AG09319 (cell line): ENCODE measurements around the gene HOMER1.
"Not testable (repeated sequence)": the region's sequence is repeated elsewhere in the genome, so short reads cannot be mapped to it uniquely, and the experiment has no call there.

Experiments
- DNase-seq: peaks from one replicate; pipeline ENCODE4 v3.0.0-alpha.2; 2010; ENCODE audit warnings: low read depth; ENCODE audit errors: extremely low read depth
- TF ChIP-seq, protein P1 (sequence below): IDR thresholded peaks from 2 replicates; pipeline ENCODE4 v1.5.1; 2011; ENCODE audit warnings: low read depth, mild to moderate bottlenecking, inconsistent platforms, low read length, moderate library complexity

The HOMER1 gene

DNA sequence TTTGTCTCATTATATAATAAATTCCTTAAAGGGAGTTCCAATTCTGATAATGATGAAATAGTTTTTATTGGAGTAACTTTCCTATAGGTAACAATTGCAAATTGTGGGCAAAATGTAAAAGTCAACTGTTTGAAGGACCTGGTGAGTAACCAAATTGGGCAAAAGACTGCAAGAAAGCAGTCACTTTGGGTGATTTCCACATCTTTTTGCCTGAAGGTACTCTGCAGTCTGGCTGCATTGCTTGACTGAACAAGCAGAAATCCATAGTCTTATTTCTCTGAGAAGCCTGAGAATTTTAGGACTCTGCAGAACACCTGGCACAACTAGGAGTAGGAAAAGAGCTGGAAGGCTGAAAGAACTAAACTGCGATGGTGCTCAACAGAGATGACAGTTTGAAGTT is 114.9 kb downstream of the HOMER1 start:
- no peak for DNase-seq
- TF ChIP-seq, protein P1, sequence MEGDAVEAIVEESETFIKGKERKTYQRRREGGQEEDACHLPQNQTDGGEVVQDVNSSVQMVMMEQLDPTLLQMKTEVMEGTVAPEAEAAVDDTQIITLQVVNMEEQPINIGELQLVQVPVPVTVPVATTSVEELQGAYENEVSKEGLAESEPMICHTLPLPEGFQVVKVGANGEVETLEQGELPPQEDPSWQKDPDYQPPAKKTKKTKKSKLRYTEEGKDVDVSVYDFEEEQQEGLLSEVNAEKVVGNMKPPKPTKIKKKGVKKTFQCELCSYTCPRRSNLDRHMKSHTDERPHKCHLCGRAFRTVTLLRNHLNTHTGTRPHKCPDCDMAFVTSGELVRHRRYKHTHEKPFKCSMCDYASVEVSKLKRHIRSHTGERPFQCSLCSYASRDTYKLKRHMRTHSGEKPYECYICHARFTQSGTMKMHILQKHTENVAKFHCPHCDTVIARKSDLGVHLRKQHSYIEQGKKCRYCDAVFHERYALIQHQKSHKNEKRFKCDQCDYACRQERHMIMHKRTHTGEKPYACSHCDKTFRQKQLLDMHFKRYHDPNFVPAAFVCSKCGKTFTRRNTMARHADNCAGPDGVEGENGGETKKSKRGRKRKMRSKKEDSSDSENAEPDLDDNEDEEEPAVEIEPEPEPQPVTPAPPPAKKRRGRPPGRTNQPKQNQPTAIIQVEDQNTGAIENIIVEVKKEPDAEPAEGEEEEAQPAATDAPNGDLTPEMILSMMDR = no peak

DNA sequence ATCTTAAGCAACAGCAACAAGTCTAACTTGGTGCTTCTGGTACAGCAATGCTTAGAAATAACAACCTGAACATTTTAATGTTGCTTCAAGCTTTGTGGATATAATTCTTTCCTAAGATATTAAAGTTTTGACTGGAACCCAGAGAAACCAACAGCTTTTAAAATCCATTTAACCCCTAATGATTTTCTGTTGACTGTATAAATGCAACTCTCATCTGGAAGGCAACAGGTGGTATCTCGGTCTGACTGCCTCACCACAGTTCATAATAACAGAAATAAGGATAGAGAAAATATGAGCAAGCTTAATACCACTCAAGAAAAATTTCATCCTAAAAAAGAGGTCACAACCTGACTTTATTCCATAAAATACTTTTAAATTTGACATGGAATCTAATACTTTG is 116.9 kb downstream of the HOMER1 start:
- no peak for DNase-seq
- TF ChIP-seq, protein P1 = no peak

DNA sequence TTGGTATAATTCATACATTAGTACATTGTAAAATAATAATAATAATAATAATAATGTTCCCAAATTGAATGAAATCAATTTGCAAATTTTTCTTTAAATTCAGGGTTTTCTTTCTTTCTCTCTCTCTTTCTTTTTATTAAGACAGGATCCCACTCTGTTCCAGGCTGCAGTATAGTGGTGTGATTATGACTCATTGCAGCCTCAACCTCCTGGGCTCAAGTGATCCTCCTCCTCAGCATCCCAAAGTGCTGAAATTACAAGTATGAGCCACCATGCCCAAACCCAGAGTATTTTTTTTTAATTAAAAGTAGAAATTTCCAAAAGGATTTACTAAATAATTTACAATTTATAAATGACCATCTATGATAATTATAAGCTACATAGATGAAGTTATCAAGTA is 117.7 kb downstream of the HOMER1 start:
- TF ChIP-seq, protein P1 = no peak

DNA sequence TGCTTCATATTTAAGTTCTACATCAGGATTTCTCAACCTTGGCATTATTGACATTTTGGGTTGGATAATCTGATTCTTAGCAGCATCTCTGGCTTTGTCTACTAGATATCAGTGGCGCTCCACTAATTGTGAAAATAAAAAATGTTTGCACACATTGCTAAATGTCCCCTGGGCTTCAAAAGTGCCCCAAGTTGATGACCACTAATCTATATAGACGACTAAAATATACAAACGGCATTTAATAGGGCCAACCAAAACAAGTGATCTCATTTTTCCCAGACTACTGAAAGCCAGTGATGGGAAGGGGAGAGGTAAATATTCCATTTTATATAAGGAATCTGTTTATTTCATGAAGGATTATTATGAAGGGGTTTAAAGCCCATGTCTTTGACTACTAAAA is 118.6 kb downstream of the HOMER1 start:
- no peak for DNase-seq
- TF ChIP-seq, protein P1 = no peak

More for the DNA sequence above, 117.7 kb downstream of the HOMER1 start:
- DNase-seq = no peak

DNA sequence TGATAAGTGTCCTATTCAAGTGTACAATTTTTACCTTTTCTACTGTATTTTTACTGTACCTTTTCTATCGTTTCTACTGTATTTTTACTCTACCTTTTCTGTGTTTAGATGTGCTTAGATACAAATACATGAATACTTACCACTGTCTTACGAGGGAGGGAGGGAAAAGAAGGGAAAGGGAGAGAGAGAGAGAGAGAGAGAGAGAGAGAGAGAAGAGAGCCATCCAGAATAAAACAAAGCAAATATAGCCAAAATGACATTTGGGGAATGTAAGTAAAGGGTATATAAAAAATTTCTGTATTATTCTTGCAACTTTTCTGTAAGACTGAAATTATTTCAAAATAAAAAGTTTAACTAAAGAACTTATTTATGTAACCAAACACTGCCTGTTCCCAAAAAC is 121.2 kb downstream of the HOMER1 start:
- no peak for DNase-seq
- TF ChIP-seq, protein P1 = no peak

DNA sequence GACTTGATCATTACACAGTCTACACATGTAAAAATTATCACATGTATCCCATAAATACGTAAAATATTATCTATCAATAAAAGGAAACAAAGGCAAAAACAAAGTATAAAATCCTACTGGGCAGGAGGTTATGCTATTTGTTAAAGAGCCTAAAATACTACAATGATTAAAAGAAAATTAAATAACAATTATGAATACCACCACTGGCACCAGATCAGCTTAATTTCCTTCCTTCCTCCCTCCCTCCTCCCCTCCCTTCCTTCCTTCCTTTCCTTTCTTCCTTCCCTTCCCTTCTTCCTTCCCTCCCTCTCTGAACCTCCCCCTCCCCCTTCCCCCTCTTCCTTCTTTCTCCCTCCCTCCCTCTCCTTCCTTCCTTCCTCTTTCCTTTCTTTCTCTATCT is 127.3 kb downstream of the HOMER1 start:
- TF ChIP-seq, protein P1 = no peak
- no peak for DNase-seq

DNA sequence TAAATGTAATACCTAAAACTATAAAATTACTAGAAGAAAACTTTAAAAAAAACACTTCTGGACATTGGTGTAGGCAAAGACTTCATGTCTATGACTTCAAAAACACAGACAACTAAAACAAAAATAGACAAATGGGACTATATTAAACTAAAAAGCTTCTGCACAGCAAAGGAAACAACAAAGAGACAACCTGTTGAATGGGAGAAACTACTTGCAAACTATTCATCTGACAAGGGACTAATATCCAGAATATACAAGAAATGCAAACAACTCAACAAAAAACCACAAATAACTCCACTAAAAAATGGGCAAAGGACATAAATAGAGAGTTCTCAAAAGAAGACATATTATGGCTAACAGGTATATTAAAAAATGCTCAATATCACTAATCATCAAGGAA is 128.8 kb downstream of the HOMER1 start:
- not testable (repeated sequence) for DNase-seq

DNA sequence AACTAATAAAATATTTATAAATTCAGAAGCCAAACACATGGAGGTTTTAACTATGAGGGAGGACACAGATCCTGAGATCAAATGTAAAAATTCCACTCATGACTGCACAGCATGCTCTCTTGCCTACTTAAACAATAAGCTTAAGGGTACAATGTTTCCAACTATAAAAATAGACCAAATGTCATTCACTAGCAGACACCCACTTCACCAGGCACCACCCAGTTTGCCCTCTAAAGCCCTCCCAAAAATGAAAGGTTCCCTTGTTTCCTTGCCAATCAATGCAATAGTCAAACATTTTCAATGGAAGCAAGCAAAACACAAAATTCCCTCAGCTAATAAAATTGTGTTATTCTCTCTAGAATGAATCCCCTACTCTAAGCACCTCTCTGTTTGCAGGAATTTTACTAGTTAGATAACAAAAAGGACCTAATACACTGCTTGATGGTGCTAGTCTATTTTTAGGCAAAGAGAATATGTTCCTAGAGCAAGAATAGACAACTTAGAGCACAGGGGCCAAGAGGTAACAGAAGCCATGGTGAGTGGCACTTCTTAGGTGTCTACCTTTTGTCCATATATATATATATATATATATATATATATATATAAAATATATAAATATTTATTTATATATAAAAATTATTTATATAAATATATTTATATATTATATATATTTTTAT is 135.3 kb downstream of the HOMER1 start:
- TF ChIP-seq, protein P1 = no peak

More for the DNA sequence above, 135.3 kb downstream of the HOMER1 start:
- DNase-seq = no peak
